VCaP (cell line): ENCODE results near the gene NUTM1.
"Not testable (repeated sequence)": the region's sequence is repeated elsewhere in the genome, so short reads cannot be mapped to it uniquely, and the experiment has no call there.

Experiments used
- H3K27ac ChIP-seq: fragments of 450-650 bp; 2 replicates; pipeline ENCODE4 v1.5.1; 2017
- CTCF ChIP-seq: fragments of 450-650 bp; conservative IDR thresholded peaks from 2 replicates; pipeline ENCODE4 v1.5.1; 2017; ENCODE audit warnings: mild to moderate bottlenecking, moderate library complexity

The NUTM1 gene

DNA sequence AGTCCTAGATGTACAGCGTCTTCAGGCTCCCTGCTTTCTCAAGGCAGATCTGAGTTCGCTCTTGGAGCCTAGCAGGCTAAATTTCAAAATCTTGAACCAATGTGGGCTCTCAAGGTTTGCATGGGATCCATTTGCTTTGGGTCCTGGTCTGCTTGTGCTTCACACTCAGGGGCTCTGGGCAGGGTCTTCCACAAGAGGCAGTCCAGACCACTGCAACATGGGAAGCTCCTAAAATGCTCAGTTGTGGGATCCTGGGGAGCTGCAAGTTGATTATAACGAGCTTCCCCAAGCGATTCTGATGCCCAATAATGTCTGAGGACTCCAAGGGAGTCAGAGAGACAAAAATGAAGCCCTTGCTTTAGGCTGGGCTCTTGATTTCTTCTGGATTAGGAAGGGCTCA lies 6.7 kb downstream of the NUTM1 start:
- no peak for TF ChIP-seq CTCF
- H3K27ac ChIP-seq = no peak overlapping the region

DNA sequence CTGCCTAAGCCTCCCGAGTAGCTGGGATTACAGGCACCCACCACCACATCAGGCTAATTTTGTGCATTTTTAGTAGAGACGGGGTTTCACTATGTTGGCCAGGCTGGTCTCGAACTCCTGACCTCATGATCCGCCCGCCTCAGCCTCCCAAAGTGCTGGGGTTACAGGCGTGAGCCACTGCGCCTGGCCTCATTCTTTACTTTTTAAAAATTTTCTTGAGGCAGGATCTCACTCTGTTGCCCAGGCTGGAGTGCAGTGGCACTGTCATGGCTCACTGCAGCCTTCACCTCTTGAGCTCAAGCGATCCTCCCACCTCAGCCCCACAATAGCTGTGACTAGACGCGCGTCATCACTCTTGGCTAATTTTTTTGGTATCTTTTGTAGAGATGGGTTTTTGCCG lies 9.9 kb downstream of the NUTM1 start:
- not testable (repeated sequence) for H3K27ac ChIP-seq

DNA sequence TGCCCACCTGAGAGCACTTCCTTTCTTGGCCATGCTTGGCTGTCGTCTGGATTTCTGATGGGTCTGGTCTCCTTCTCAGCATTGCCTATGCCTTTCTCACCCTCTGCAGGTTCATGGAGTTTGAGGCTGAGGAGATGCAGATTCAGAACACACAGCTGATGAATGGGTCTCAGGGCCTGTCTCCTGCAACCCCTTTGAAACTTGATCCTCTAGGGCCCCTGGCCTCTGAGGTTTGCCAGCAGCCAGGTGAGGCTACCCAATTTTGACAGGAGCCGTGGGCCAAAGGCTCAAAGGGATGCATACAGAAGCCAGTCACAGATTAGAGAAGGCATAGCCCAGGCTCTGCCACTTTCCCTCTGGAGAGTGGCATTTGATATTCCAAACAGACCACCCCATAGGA lies 10.5 kb downstream of the NUTM1 start:
- TF ChIP-seq CTCF = no peak
- no peak overlapping the region for H3K27ac ChIP-seq

GRCh38 chr15:34354286-34354685 lies 11.2 kb downstream of the NUTM1 start:
- TF ChIP-seq CTCF = no peak
- H3K27ac ChIP-seq = no peak overlapping the region

DNA sequence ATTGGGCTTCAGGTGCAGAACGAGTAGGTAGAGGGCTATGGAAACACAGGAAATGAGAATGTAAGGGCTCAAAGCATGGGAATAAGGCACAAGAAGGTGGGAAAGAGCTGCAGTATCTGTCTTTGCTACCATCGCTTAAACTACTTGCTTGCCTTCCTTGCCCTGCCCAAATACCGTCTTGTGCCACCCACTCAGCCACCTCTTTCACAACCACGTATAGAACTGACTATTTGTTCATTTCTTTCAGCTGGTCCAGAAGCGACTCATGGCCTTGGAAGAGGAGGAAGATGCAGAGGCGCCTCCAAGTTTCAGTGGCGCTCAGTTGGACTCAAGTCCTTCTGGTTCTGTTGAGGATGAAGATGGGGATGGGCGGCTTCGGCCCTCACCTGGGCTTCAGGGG lies 12.1 kb downstream of the NUTM1 start:
- no peak for TF ChIP-seq CTCF
- H3K27ac ChIP-seq = no peak overlapping the region

GRCh38 chr15:34357653-34358052 lies 14.5 kb downstream of the NUTM1 start:
- H3K27ac ChIP-seq = no peak overlapping the region
- no peak for TF ChIP-seq CTCF

DNA sequence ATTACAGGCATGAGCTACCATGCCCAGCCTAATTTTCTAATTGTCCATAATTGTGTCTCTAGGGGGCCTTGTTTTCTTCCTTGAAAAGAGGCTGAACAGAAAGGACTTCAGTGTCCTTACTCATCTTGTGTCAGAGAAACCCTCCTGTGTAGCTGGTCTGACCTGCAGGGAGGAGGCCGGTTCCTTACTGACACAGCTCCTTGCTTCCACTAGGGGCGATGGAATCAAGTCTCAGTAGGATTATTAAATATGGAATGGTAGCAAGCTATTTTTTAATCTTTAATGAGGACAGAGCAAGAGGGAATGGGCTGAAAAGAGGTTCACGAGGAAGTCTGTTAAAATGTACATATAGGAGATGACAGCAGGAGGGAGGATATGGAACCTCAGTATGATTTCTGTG lies 15.3 kb downstream of the NUTM1 start:
- TF ChIP-seq CTCF = peak; percentile 57
- no peak overlapping the region for H3K27ac ChIP-seq

- no peak overlapping the region for H3K27ac ChIP-seq
- TF ChIP-seq CTCF = no peak
Observed at GRCh38 chr15:34358948-34359347, 15.8 kb downstream of the NUTM1 start.
